Measurements from ENCODE around the gene OBI1.
"Not testable (repeated sequence)": the region's sequence is repeated elsewhere in the genome, so short reads cannot be mapped to it uniquely, and the experiment has no call there.

OBI1 gene

GRCh38 chr13:78647109-78647678 is 11.8 kb downstream of the OBI1 start:
- DNase-seq (ENCODE audit: low spot score): not testable (repeated sequence)

- no peak for DNase-seq (ENCODE audit: low spot score)
These were observed 20.7 kb downstream of the OBI1 start for GRCh38 chr13:78638216-78638615.

DNA sequence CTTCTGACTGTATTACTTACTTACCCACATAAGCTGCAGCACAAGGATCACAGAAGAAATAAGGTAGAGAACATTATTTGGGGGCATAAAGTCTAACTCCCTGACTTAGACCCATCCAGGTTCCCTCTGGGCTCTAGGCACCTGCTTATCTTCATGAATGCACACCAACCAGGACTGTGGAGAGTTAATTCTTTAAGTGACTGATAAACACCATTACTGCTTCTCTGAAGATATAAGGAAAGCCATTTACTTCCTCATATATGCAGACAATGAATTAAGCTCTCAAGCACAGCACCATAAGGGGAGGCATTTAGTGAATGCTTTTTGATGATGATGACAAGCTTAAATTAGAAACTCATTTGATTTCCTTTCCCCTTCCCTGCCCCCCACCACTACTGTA is 22.5 kb downstream of the OBI1 start:
- no peak for DNase-seq (ENCODE audit: low spot score)

DNA sequence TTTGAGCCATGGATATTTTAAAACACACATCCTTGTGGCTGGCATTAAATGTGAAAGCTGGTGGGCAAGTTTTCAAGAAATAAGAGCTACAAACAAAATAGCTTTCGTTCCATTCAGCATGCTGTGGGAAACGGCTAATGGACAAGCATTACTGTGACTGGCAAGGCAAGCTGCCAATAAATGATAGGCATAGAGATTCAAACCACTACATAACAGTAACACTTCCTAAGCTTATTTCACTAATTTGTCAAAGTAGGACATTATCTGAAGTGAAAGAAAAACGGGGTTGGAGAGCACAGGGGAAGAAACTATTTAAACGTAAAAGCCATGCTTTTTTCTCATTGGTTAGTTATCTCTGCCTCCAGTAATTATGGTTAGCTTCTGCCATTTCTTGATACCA is 26.0 kb downstream of the OBI1 start:
- no peak for DNase-seq (ENCODE audit: low spot score)

DNA sequence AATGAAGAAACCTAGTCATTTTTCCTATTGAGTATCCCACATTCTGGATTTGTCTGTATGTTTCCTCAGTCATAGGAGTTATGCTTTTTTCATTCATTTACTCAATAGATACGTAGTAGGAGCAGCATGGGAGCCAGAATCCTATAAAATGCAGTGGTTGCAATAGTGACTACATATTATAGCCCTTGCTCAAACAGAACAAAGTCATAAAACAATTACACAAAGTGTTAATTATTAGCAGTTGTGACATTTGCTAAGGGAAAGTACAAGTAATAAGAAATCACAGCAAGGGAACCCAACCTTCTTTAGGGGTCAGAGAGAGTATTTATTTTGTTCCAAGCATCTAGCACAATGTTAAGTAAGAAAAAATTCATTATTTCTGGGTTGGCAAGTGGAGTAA is 27.9 kb downstream of the OBI1 start:
- DNase-seq (ENCODE audit: low spot score): no peak

DNA sequence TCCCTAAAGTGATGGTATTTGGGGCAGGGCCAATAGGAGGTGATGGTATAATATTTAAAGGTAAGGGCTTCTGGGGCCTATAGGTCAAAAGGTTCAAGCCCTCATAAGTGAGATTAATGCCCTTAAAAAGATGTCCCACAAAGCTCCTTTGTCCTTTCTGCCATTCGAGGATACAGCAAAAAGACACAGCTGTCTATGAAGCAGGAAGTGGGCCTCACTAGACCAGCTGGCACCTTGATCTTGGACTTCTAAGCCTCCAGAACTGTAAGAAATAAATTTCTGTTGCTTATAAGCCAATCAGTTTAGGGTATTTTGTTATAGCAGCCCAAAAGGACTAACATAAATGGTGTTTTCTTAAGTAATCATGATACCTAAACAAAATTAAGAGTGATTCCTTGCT is 28.4 kb downstream of the OBI1 start:
- no peak for DNase-seq (ENCODE audit: low spot score)

DNA sequence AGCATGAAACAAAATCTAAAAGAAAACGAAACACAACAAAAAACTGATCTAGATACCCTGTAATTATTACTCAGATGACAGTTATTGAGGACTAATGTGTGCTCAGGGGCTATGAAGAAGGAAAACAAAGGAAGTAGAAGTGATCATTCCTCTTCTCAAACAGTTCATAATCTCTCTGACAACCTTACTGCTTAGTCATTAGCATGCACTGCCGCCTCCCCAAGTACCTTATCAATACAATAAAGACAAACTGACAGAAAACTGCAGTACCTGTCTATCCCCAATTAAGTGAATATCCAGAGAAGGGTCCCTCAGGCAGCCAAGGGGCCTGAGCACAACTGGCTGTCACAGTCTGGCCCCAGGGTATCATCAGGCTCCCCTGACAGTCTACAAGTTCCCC is 33.6 kb downstream of the OBI1 start:
- DNase-seq (ENCODE audit: low spot score): no peak

GRCh38 chr13:78623132-78623531 is 35.8 kb downstream of the OBI1 start:
- no peak for DNase-seq (ENCODE audit: low spot score)

- DNase-seq (ENCODE audit: low spot score): no peak
These were observed 38.0 kb downstream of the OBI1 start for GRCh38 chr13:78620936-78621470.

- DNase-seq (ENCODE audit: low spot score): no peak
These were observed 40.5 kb downstream of the OBI1 start for GRCh38 chr13:78618411-78618810.

- DNase-seq (ENCODE audit: low spot score): no peak
These were observed 47.9 kb downstream of the OBI1 start for GRCh38 chr13:78611040-78611439.

DNA sequence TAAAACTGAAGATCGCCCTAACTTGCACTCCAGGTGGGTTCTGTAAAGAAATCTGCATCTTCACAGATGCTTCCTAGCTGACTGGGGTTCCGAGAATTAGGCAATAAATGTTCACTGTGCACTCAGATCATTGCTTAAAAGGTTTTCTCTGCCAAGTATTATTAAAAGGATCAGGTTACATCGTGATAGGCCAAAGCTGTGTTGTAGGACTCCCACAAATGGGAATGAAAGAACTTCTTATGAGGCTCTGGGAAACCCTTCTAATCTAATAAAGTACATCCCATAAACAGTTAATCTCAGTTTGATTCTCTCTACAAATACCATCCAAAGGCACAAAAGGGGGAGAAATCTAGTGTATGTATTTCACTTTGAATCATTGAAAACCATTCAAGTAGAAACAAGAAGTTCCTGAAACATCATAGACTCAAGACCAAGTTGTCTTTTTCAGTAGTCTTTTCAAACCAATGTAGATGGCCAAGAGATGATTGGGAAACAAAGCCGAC is 48.5 kb downstream of the OBI1 start:
- DNase-seq (ENCODE audit: low spot score): no peak

GRCh38 chr13:78609464-78610205 is 49.3 kb downstream of the OBI1 start:
- DNase-seq (ENCODE audit: low spot score): no peak

DNA sequence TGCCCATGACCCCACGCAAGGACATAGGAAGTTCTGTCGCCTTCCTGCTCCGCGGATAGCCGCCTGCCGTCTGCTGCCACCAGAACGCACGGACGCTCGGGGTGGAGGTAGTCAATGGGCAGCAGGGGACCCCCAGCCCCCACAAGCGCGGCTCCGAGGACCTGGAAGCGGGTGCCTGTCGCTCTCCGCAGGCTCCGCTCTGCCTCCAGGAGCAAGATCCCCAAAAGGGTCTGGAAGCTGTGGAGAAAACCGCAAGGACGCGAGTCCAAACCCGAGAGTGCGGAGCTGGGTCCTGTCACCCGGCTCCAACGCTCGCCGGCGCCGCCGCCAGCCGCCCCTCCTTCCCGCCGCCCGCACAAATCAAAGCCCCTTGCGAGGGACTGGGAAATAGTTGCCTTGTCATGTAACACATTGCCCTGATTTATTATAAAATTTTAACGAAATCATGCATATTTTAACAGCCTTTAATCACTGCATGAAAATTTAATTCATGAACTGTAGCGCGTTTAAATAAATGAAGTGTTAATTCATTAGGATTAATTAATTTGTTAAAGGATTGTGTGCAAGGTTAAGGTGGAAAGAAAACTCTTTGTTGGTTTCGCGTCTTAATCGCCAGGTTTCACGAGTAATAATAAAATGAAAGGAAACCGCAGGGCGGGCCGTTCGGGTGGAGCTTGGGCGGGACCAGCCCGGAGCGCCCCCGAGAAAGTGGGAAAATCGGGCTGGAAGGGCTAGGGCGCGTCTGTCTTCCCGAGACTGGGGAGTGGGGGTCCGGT is 50.1 kb downstream of the OBI1 start:
- no peak for DNase-seq (ENCODE audit: low spot score)

GRCh38 chr13:78608252-78608687 is 50.7 kb downstream of the OBI1 start:
- DNase-seq (ENCODE audit: low spot score): no peak

DNA sequence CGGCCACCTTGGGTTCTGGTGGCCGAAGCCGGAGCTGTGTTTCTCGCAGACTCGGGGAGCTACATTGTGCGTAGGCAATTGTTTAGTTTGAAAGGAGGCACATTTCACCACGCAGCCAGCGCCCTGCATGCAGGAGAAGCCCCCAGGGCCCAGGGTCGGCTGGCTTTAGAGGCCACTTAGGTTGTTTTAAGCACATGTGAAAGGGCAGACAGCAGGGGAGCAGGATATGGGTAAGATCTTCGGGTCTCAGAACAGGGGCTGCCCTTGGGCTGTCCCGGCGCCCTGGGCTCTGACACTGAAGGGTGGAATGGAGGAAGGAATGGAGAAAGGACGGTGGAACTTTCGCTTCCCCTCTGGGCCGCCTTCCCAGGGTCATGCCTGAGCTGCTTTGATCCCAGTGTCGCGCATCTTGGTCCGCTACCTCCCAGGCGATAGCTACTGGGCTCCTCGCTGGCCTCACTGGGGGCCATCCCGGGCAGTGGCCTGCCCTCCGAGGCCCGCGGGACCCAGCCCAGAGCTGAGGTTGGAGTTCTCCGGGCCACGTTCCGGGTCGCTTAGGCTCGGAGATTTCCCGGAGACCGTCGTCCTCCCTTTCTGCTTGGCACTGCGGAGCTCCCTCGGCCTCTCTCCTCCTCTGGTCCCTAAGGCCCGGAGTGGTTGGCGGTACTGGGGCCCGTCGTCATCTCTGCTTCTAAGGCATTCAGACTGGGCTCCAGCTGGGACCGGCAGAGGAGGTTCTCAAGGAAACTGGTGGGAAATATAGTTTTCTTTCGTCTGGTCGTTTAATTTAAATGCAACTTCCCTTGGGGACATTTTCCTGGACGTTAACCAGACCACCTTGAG is 51.3 kb downstream of the OBI1 start:
- no peak for DNase-seq (ENCODE audit: low spot score)

DNA sequence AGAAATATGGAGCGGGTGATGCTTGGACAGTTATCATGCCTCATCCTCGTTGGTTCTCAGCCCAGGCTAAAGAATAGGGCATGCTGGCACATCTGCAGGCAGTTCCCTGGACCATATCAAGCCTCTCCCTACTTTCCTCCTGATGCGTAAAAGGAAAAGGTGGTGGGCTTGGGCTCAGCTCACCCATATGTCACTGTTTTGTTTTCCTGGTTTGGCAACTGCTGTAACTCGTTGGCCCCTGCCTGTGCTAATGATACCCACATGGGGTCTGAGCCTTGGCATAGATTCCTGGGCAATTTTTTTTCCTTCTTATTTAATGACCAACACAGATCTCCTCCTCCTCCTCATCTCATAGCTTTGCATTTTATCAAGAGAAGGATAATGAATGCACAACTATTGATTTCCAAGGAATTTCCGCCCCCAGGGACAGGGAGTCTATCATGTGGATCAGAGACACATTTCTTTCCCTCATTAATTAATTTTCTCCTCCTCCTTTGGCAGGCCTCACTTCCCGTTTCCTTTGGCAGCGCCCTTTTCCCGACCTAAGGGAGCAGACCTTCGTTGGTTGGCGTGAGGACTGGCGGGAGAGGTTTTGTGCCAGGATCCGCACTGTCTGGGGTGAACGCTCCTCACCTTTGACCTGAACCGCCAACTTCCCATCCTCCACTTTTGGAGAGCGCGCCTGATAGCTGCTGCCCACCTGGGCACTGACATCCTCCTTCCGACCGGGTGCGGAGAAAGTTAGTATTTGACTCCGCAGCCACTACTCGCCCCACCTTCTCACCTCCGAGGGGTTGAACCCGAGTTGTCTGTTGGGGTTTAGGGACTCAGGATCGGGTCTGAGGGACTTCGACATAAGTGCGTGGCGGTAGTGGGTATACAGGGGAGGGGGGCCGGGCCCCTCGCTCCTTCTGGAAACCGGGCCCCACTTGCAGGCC is 52.2 kb downstream of the OBI1 start:
- no peak for DNase-seq (ENCODE audit: low spot score)

DNA sequence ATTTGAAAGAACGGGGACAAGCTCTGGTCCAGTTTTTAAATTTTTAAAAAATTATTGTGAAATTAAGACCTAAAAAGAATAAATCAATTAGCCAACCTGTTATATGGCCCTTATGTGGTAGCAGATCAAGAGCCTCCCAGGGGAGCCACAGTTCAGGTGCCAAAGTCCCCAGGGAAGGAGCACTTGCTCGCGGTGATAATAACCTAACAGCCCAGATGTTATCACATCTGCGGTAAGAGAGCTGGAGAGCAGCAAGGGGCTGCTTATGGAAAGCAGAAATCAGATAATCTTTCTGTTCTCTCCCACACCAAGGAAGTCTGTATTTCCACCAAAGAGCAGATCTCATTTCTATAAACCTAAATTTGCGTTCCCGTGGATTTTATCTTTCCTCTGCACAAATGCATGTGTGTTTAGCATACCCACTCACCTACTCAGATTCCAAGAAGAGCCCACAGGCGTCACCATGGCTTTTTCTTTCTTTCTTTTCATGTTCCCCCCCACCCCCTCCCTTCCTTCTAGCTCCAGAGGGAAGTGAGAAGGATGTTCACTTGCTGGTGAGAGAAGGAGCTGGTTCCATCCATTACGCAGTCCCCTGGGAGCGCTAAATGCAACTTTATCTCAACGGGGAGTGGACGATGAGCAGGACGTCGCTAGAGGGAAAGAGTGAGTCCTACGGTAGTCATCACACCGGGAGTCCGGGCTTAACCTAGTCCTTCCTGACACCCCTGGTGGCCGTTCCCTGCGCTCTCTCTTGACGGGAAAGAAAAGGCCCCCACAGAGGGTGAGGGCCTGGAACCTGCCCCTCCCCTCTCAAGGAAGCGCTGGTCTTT is 54.0 kb downstream of the OBI1 start:
- no peak for DNase-seq (ENCODE audit: low spot score)

DNA sequence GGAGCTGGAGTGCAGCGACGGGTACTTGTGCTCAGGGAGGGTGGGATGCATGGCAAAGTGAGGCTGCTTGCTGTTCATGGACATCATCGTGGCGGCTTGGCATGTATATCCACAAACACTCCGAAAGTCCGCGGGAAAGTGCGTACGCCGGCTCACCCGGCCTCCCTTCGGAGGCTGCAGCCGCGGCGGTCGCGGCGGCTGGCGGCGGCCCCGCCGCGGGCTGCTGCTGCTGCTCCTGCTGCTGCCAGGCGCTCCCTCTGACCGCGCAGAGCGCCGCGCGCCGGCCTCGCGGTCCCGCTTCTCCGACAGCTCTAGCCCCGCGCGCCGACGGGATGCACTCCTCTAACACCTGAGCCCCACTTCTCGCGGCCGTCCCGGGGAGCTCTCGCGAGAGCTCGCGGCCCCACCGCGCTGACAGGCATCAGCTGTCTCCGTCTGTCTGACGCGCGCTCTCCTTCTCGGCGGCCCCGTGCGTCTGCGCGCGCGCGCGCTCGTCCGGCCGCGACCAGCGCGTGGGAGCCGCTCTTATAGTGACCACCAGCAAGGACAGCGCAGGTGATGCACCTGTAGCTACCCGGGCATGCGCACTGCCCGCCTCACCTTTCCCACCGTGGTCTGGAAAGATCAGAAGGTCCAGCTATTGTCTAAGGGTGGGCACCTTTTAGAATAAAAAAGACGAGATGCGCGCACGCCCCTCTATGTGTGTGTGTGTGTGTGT is 55.6 kb downstream of the OBI1 start, which contains the start of gene POU4F1:
Gene POU4F1, minus strand, starts transcription at position 313 of the 718 bp plus-strand sequence. Its CDS starts 226 bp downstream, at position 87.
- no peak for DNase-seq (ENCODE audit: low spot score)
